RKO (cell line): ENCODE data around the gene RPRD1A.
A peak's percentile ranks its signal among the peaks of the same experiment; 100 is the strongest.
"Not testable (repeated sequence)": the region's sequence is repeated elsewhere in the genome, so short reads cannot be mapped to it uniquely, and the experiment has no call there.

ENCODE experiments used
- DNase-seq: peaks from one replicate; pipeline ENCODE4 v3.0.0-alpha.2; 2016; ENCODE audit warnings: low spot score

Gene RPRD1A

GRCh38 chr18:36078751-36079529, 11.6 kb upstream of the RPRD1A start:
- no peak for DNase-seq

GRCh38 chr18:36077764-36078163, 10.4 kb upstream of the RPRD1A start:
- DNase-seq = not testable (repeated sequence)

- peak; percentile 61 for DNase-seq
These were observed 8.7 kb upstream of the RPRD1A start for GRCh38 chr18:36075862-36076587.

GRCh38 chr18:36074435-36074834, 7.1 kb upstream of the RPRD1A start:
- DNase-seq = no peak

GRCh38 chr18:36073676-36074075, 6.3 kb upstream of the RPRD1A start:
- DNase-seq = no peak

GRCh38 chr18:36072406-36072805, 5.0 kb upstream of the RPRD1A start:
- not testable (repeated sequence) for DNase-seq

GRCh38 chr18:36066686-36067054, 689 bp downstream of the RPRD1A start:
- peak; percentile 12 for DNase-seq

GRCh38 chr18:36066001-36066400, 1.4 kb downstream of the RPRD1A start:
- DNase-seq = peak; percentile 53

- DNase-seq = not testable (repeated sequence)
These were observed 2.6 kb downstream of the RPRD1A start for GRCh38 chr18:36064809-36065079.

GRCh38 chr18:36064027-36064808, 3.1 kb downstream of the RPRD1A start:
- no peak for DNase-seq

- DNase-seq = no peak
These were observed 8.7 kb downstream of the RPRD1A start for GRCh38 chr18:36058674-36059073.

- no peak for DNase-seq
These were observed 15.6 kb downstream of the RPRD1A start for GRCh38 chr18:36051760-36052159.

- DNase-seq = no peak
These were observed 16.9 kb downstream of the RPRD1A start for GRCh38 chr18:36050479-36050878.

- no peak for DNase-seq
These were observed 19.8 kb downstream of the RPRD1A start for GRCh38 chr18:36047521-36047920.

- no peak for DNase-seq
These were observed 20.5 kb downstream of the RPRD1A start for GRCh38 chr18:36046898-36047297.

GRCh38 chr18:36045241-36045991, 21.9 kb downstream of the RPRD1A start:
- no peak for DNase-seq

- DNase-seq = no peak
These were observed 24.2 kb downstream of the RPRD1A start for GRCh38 chr18:36043153-36043552.

- DNase-seq = no peak
These were observed 26.2 kb downstream of the RPRD1A start for GRCh38 chr18:36041146-36041545.

- DNase-seq = no peak
These were observed 29.2 kb downstream of the RPRD1A start for GRCh38 chr18:36038102-36038663.

GRCh38 chr18:36035253-36035652, 32.1 kb downstream of the RPRD1A start:
- DNase-seq = no peak

- DNase-seq = no peak
These were observed 33.0 kb downstream of the RPRD1A start for GRCh38 chr18:36034299-36034895.
